ENCODE results near the gene ARHGAP10.
"Not testable (repeated sequence)": the region's sequence is repeated elsewhere in the genome, so short reads cannot be mapped to it uniquely, and the experiment has no call there.

ARHGAP10 gene

GRCh38 chr4:148061795-148062194 lies 329.9 kb downstream of the ARHGAP10 start:
- DNase-seq (ENCODE audit: low read depth, low spot score) = no peak

GRCh38 chr4:148062301-148062950 lies 330.5 kb downstream of the ARHGAP10 start:
- no peak for DNase-seq (ENCODE audit: low read depth, low spot score)

- no peak for DNase-seq (ENCODE audit: low read depth, low spot score)
These were observed 332.6 kb downstream of the ARHGAP10 start for GRCh38 chr4:148064451-148064850.

- no peak for DNase-seq (ENCODE audit: low read depth, low spot score)
These were observed 333.2 kb downstream of the ARHGAP10 start for GRCh38 chr4:148065075-148065474.

- no peak for DNase-seq (ENCODE audit: low read depth, low spot score)
These were observed 335.5 kb downstream of the ARHGAP10 start for GRCh38 chr4:148067301-148067916.

GRCh38 chr4:148068065-148068911 lies 336.4 kb downstream of the ARHGAP10 start:
- no peak for DNase-seq (ENCODE audit: low read depth, low spot score)

- DNase-seq (ENCODE audit: low read depth, low spot score) = no peak
These were observed 337.4 kb downstream of the ARHGAP10 start for GRCh38 chr4:148069086-148069894.

- no peak for DNase-seq (ENCODE audit: low read depth, low spot score)
These were observed 337.9 kb downstream of the ARHGAP10 start for GRCh38 chr4:148069895-148070178.

GRCh38 chr4:148071009-148071408 lies 339.1 kb downstream of the ARHGAP10 start:
- no peak for DNase-seq (ENCODE audit: low read depth, low spot score)

GRCh38 chr4:148072789-148073188 lies 340.9 kb downstream of the ARHGAP10 start:
- DNase-seq (ENCODE audit: low read depth, low spot score) = no peak

GRCh38 chr4:148073349-148073748 lies 341.5 kb downstream of the ARHGAP10 start:
- DNase-seq (ENCODE audit: low read depth, low spot score) = no peak

- DNase-seq (ENCODE audit: low read depth, low spot score) = no peak
These were observed 342.6 kb downstream of the ARHGAP10 start for GRCh38 chr4:148074462-148074861.

- DNase-seq (ENCODE audit: low read depth, low spot score) = no peak
These were observed 343.6 kb downstream of the ARHGAP10 start for GRCh38 chr4:148075438-148075837.

- DNase-seq (ENCODE audit: low read depth, low spot score) = no peak
These were observed 345.1 kb downstream of the ARHGAP10 start for GRCh38 chr4:148076964-148077363.

GRCh38 chr4:148077581-148077980 lies 345.7 kb downstream of the ARHGAP10 start:
- DNase-seq (ENCODE audit: low read depth, low spot score) = no peak

- no peak for DNase-seq (ENCODE audit: low read depth, low spot score)
These were observed 346.2 kb downstream of the ARHGAP10 start for GRCh38 chr4:148078061-148078460.

- no peak for DNase-seq (ENCODE audit: low read depth, low spot score)
These were observed 348.1 kb downstream of the ARHGAP10 start for GRCh38 chr4:148079961-148080360.

- DNase-seq (ENCODE audit: low read depth, low spot score) = no peak
These were observed 349.4 kb downstream of the ARHGAP10 start for GRCh38 chr4:148081267-148081666.

GRCh38 chr4:148081745-148082144 lies 349.9 kb downstream of the ARHGAP10 start:
- DNase-seq (ENCODE audit: low read depth, low spot score) = no peak

- not testable (repeated sequence) for DNase-seq (ENCODE audit: low read depth, low spot score)
These were observed 351.2 kb downstream of the ARHGAP10 start for GRCh38 chr4:148083073-148083472.

GRCh38 chr4:148089624-148090023 lies 357.7 kb downstream of the ARHGAP10 start:
- no peak for DNase-seq (ENCODE audit: low read depth, low spot score)

- DNase-seq (ENCODE audit: low read depth, low spot score) = no peak
These were observed 358.1 kb downstream of the ARHGAP10 start for GRCh38 chr4:148090029-148090428.
